Hematopoietic multipotent progenitor cell treated with erythropoietin and hydrocortisone succinate and interleukin-3 and kit ligand, for 8 days (in vitro differentiated cells): ENCODE measurements around the gene NUP42.
"Not testable (repeated sequence)": the region's sequence is repeated elsewhere in the genome, so short reads cannot be mapped to it uniquely, and the experiment has no call there.

Experiments
- DNase-seq: peaks from one replicate; pipeline ENCODE4 v3.0.0-alpha.2; 2015

NUP42 gene, protein sequence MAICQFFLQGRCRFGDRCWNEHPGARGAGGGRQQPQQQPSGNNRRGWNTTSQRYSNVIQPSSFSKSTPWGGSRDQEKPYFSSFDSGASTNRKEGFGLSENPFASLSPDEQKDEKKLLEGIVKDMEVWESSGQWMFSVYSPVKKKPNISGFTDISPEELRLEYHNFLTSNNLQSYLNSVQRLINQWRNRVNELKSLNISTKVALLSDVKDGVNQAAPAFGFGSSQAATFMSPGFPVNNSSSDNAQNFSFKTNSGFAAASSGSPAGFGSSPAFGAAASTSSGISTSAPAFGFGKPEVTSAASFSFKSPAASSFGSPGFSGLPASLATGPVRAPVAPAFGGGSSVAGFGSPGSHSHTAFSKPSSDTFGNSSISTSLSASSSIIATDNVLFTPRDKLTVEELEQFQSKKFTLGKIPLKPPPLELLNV

GRCh38 chr7:23181684-23182553 is at the start of gene NUP42:
NUP42 (plus strand) TSS chr7:23182048; CDS start chr7:23182086, 38 bp downstream.
- DNase-seq = peak; percentile 100

DNA sequence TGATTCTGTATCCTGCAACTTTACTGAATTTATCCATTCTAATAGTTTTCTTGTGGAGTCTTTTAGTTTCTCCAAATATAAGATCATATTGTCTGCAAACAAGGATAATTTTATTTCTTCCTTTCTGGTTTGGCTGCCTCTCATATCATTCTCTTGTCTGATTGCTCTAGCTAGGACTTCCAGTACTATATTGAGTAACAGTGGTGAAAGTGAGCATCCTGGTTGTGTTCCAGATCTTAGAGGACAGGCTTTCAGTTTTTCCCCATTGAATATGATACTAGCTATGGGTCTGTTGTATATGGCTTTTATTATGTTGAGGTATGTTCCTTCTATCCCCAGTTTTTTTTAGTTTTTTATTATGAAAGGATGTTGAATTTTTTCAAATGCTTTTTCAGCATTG is 48.1 kb upstream of the NUP42 start:
- no peak for DNase-seq

DNA sequence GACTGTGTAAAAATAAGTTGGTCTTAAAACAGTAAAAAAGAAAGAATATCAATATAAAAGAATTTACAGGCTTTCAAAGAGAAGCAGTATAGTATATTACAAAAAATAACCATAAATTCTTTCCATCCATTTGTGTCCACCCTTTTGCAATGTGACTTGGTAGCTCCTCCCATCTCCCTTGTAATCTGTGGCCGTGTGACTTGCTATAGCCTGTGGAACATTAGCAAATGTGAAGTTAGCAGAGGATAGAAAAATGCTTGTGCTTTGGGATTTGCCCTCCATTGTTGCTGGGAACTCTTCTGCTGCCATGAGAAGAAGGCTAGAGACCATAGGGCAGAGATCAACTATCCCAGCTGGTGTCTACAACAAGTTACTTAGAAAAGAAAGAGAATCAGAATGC is 46.1 kb upstream of the NUP42 start:
- no peak for DNase-seq

- DNase-seq = no peak
These were observed 45.6 kb upstream of the NUP42 start for GRCh38 chr7:23136216-23136615.

GRCh38 chr7:23157679-23158078 is 24.2 kb upstream of the NUP42 start:
- no peak for DNase-seq

GRCh38 chr7:23158546-23158945 is 23.3 kb upstream of the NUP42 start:
- DNase-seq = no peak

DNA sequence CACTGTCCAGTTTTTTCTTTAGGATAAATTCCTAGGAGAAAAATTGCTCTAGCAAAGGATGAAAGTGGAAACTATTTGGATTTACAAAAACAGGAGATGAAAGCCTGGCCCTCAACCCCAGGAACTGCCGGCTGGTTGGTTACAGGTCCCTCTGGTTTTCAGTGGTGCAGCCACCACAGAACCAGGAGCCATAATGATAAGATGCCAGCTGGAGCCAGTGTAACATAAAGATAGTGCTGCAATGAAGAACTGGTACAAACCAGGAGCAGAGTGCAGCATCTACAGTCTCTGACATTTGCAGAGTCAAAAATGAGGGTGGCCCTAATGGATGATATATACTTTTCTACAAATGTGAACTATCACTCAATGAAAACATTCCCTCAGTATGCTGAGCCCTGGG is 20.4 kb upstream of the NUP42 start:
- peak; percentile 92 for DNase-seq

DNA sequence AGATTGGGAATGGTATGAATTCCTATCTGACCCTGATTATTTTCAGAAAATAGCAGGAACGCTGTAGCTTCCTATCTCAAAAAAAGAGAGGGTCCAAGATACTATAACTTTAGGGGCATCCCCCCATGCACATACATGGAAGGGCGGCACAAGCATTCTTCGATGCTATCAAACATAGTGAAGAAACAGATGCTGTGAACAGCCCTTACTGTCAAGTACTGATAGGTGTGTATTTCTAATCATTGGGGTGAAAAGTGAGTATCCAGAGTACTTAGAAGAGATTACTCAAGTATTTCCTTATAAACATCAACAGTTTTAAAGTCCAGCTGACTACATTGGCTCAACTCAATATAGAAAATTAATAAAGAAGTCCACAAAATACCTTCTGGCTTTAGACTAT is 17.0 kb upstream of the NUP42 start:
- peak; percentile 80 for DNase-seq

DNA sequence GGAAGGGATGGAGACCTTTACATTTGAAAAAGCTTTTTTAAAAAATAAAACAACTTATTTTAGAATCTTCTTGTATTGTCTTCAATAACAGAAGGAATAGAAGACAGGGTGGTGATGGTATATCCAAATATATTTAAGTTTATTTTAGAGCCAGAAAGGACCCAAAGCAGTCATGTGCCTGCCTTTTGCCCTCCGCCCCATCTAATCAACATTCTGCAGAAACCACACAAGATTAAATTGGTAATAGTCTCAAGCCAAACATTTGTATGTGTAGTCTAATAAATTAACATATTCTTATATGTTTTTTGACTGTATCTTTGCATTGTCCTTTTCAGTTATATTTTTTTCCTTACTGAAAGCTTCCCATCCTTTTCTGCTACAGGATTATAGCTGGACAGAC is 16.5 kb upstream of the NUP42 start:
- DNase-seq = peak; percentile 55

- DNase-seq = no peak
These were observed 14.2 kb upstream of the NUP42 start for GRCh38 chr7:23167691-23168090.

- DNase-seq = no peak
These were observed 13.6 kb upstream of the NUP42 start for GRCh38 chr7:23168111-23168885.

DNA sequence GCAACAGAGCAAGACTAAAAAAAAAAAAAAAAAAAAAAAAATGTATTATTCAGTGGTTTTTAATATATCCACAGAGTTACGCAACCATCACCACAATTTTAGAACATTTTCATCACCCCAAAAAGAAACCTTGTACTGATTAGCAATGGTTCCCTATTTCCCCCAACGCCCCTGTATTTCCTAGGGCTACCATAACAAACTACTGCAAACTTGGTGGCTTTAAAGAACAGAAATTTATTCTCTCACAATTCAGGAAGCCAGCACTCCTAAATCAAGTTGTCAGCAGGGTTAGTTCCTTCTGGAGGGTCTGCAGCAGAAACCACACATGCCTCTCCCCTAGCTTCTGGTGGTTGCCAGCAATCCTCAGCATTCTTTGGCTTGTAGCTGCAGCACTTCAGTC is 5.9 kb upstream of the NUP42 start:
- no peak for DNase-seq

GRCh38 chr7:23183279-23184012 is 1.6 kb downstream of the NUP42 start:
- DNase-seq = no peak

DNA sequence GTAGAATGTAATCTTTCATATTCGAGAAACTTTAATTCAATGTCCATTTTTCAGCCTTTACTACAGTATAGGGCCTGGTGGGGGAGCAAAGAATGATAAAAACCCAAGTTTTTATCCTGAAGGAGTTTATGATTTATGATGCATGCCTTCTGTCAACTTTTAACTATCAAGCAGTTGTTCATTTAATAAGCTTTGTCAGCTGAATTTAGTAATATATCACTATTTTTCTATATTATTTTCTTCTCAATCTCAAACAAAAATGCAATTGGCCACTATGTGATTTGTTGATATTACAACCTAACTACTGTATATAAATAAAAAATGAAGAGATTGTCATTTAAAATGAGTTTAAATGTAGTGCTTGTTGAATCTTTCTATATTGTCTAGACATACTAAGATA is 2.4 kb downstream of the NUP42 start:
- DNase-seq = no peak

GRCh38 chr7:23184709-23185359 is 3.0 kb downstream of the NUP42 start:
- peak; percentile 68 for DNase-seq

DNA sequence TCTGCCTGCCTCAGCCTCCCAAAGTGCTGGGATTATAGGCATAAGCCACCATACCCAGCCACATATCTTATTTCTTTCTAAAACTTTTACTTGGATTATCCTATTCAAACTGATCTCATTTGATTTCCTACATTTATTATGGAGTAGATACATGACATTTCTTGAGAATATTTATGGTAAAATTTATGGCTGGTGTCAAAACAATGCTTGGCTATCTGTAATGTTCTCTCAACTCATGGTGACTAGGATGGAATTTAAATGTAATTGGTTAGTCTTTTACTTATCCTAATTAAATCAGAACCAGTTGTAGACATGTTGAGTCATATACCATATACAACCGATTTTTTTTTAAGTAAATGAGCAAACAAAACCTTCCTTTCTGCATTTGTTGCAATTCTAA is 4.1 kb downstream of the NUP42 start:
- no peak for DNase-seq

DNA sequence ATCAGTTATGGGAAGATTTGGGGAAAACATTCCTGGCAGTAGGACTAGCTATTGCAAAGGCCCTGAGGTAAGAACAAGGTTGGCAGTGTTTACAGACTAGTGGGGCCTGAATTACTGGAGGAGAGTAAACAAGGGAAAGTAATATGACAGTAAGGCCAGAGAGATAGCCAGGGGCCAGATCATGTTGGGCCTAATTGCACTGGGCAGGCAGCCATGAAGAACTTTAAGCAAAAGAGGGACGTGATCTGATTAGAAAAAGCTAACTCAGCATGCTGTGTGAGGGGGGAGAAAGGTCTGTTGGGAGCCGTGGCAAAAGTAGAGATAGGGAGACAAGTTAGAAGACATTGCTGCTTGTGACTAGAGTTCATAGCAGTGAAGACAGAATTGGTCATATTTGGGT is 9.2 kb downstream of the NUP42 start:
- peak; percentile 91 for DNase-seq

- DNase-seq = not testable (repeated sequence)
These were observed 11.9 kb downstream of the NUP42 start for GRCh38 chr7:23193650-23194227.

DNA sequence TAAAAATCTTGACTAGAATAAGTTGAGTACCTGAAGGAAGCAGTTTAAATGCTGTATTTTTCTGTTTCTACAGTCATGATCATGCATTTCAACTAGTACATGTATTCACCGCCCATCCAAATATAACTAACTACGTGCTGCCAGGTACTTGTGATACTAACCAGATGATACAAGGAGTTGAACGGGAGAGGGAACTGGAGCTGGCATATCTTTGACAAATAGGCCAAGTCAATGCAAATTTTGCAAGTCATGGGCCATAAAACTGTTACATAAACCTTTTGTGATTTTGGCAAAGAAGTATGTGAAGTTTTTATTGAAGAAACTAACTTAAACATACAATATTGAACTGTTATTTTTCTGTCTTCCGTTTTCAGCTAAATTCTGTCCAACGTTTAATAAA is 14.5 kb downstream of the NUP42 start:
- DNase-seq = no peak

DNA sequence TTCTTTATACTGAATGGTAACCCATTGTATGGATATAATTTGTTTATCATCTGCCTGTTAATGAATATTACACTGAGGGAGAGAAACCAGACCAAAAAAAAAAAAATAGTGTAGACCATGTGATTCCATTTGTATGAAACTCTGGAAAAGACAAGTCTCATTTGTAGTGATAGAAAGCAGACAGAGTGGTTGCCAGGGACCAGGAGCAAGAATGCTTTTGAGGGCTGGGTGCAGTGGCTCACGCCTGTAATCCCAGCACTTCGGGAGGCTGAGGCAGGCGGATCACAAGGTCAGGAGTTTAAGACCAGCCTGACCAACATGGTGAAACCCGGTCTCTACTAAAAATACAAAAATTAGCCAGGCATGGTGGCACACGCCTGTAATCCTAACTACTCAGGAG is 15.9 kb downstream of the NUP42 start:
- not testable (repeated sequence) for DNase-seq

GRCh38 chr7:23200331-23200730 is 18.5 kb downstream of the NUP42 start:
- no peak for DNase-seq

GRCh38 chr7:23204241-23204640 is 22.4 kb downstream of the NUP42 start:
- DNase-seq = no peak
